NCI-H1105 treated with DMSO at 0.1 percent for 48 hours (cell line): ENCODE measurements around the gene GSK3A.
A peak's percentile ranks its signal among the peaks of the same experiment; 100 is the strongest.
"Not testable (repeated sequence)": the region's sequence is repeated elsewhere in the genome, so short reads cannot be mapped to it uniquely, and the experiment has no call there.

Source experiments
- DNase-seq: peaks from one replicate; lab custom pipeline; 2025; lab: John Stamatoyannopoulos, UW

Gene GSK3A

DNA sequence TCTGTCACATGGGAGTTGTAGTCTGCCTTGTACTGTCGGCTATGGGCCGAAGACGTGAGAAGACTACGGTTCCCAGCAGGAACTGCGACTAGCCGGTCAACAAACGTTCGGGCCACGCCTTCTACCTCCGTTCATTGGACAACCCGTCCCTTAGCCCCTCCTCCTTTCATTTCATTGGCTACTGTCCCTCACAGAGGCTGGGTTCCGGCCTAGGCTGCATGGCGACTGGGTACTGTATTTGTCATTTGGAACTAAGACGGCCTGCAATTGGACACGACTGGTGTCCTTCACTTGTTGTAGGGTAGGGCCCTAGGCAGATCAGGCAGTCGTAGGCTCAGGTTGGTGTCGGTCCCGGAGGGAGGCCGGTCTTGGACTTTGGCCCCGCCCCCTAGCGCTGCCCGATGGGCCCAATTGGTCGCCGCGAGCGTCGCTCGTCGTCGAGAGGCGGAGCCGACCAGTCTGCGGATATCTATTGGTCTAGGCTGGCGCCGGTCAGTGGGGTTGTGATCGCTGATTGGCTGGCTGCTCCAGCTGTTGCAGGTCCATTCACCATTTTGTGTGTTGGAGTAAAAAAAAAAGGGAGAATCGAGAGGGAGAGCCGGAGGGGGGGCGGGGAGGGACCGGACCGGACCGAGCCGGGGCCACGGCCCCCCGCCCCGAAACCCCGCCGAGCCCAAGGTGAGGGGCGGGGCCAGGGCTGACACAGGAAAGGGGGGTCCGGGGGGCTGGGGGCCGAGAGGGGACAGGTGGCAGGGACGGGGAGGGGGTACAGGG lies 26.5 kb upstream of the GSK3A start, which contains the start of gene CIC:
Gene CIC (plus strand): TSS at position 549 of the 774 bp plus-strand sequence. CDS start 2,532 bp downstream, outside the sequence.
- DNase-seq: peak; percentile 100

DNA sequence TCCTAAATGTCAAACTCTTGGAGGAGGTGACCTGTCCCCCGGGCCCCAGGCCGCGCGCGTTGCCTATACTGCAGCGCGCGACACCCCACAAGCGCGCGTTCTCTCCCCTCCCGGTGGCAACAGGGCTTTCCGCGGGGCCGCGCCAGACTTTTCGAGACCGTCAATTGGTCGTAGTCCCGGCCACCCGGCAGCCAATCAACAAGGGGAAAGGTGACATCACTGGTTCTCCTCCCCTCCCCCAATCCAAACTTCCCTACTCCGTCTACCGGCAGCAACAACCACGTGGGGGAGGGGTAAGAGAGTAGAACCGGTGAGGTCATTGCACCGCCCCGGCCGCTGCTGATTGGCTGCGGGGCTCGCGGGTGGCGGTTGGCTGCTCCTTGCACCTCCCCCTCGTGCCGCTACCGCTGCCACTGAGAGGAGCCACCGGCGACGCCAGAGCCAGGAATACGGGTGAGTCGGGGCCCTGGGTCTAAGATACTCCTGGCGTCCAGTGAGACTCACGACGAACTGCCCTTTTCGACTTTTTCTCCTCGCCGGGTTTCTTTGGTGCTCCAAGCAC lies 25.8 kb upstream of the GSK3A start:
- DNase-seq: peak; percentile 99

DNA sequence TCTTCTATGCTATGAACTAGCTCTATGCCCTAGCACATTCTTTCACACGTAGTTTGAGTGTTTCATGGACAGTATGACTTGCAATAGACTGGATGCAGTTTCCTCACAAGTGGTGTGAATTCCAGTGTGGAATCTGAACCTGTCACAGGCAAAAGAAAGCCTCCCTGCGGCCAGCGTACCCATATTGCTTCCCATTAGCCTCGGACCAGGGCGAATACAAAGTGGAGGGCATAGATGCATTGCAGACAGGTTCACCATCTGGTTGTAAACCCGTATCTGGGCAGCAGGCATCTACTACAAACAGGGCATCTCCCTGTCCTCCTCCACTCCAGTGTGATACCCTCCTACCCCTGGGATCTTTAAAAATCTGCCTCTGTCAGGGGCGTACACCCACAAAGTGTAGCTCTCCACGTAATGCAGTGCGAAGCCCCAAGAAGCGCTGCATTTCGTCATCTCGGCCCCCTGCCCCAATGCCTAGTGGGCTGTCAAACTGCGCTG lies 25.3 kb upstream of the GSK3A start:
- no peak for DNase-seq

DNA sequence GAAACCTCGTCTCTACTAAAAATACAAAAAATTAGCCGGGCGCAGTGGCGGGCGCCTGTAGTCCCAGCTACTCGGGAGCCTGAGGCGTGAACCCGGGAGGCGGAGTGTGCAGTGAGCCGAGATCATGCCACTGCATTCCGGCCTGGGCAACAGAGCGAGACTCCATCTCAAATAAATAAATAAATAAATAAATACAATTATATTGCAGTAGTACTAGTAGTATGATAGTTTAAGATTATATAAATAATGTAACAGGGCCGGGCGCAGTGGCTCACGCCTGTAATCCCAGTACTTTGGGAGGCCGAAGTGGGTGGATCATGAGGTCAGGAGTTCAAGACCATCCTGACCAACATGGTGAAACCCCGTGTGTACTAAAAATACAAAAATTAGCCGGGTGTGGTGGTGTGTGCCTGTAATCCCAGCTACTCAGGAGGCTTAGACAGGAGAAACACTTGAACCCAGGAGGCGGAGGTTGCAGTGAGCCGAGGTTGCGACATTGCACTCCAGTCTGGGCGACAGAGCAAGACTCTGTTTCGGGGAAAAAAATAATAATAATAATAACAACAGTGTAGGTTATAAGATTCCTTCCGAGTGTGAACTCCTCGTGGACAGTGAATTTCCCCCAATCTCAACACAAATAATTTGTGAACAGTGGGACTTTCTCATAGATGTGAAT lies 24.7 kb upstream of the GSK3A start:
- DNase-seq: not testable (repeated sequence)

DNA sequence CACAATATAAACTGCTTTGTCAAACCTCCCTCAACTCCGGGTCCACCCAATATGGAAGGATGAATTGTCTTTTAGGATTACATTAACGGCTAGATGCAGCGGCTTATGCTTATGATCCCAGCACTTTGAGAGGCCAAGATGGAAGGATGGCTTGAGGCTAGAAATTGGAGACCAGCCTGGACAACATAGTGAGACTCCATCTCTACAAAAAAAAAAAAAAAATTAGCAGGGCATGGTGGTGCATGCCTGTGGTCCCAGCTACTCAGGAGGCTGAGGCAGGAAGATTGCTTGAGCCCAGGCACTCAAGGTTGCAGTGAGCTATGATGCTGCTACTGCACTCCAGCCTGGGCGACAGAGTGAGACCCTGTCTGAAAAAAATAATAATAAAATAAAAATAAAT lies 23.7 kb upstream of the GSK3A start:
- DNase-seq: not testable (repeated sequence)

DNA sequence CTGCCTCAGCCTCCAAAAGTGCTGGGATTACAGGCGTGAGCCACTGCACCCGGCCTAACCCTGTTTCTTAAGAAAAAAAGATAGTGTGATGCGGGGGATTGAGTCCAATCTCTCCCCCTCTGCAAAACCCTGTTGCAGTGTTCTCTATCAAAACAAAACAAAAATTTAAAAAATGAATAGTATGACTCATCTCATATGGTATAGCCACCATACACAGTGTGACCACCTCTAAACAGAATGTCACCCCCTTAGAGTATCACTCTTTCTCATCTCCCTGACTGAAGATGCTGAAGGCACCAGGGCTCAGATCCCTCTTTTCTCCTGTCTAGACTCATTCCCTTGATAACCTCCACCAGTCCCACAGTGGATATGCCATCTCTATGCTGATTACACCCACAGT lies 19.4 kb upstream of the GSK3A start:
- DNase-seq: no peak

DNA sequence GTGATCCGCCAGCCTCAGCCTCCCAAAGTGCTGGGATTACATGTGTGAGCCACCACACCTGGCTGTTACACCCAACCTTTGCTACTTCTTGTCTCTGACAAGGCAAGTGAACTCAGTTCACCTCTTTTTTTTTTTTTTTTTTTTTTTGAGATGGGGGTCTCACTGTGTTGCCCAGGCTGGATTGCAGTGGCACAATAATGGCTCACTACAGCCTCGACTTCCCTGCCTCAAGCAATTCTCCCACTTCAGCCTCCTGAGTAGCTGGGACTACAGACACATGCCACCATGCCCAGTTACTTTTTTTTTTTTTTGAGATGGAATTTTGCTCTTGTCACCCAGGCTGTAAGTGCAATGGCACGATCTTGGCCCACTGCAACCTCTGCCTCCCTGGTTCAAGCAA lies 15.4 kb upstream of the GSK3A start:
- not testable (repeated sequence) for DNase-seq

DNA sequence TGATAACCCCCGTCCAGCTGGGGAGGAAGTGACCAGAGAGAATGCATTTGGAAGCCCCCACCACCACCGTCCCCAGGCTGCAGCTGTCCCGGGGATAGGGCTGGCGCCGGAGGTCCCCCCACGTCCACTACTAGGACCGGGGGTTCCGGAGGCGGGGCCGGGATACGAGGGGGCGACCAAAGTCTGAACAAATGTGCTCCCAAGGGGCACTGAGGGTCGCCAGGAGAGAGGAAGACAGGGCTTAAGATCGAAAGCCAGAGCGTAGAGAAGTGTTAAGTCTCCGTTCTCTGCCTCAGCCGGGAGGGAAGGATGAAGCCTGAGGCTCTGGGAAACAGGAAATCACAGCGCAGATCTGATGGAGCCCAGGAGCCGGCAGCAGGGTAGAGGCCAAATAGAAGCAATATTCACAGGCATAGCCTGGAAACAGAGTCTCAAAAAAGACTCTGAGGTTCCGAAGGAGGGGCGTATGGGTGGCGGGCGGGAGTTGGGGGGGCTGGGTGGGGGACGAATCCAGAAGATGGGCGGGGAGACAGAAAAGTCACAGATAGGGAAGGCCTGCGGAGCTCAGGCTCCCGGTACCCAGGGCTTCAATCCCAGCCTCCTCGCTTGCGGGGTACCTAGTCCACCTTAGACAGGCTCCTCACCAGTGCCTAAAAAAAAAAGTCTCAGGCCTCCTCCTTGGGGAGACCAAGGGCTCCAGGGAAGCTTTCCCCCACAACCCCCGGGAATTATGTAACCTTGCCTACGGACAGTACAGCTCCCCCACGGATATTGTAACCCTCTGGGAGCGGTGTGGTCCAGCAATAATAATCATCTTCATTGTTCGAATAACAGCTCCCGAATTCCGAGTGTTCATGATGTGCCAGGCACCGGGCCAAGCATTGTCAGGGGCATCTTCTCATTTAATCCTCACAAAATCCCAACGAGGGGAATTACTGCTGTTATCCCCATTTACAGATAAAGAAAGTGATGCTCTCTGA lies 13.7 kb upstream of the GSK3A start:
- peak; percentile 34 for DNase-seq

DNA sequence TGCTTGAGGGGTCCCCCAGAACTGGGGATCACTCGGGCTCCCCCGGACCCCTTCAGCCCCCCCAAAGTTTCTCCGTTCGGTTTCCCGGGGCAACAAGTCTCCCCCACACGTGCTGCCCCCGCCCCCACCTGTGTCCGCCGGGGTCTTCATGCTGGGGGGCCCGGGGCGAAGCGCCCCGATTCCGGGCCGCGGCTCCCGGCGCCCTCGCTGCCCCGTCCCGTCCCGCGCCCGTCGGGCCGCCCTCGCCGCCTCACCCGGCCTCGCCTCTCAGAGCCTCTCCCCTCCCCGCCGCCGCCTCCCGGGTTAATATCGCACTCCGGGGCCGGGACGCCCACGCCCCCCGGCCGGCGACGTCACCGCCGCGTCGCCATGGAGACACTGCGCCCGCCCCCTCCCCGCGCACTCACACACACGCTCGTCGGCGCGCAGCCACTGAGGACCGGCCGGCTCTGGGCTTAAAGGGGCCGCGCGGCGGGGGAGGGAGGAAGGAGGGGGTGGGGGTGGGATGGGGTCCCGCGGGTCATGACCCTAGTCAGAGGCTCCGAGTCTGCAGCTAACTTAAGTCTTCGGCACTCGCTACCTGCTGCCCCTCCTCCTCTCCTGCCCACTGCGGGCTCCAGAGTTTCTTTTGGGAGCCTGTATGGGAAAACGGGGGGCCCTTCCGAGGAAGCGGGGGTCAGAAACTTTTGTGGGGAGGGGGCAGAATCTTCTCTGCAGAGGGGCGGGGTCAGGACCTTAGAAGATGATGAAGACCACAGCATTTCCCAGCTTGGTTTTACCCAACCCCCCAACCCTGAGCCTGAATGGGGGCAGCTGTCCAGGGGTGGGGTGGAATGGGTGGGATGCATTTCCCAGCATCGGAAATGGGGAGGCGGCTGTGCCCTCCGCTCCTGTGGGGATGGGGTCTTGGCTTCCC lies 12.7 kb upstream of the GSK3A start, which contains the start of gene ERF:
Gene ERF (minus strand): TSS at position 279 of the 916 bp plus-strand sequence. CDS start 129 bp downstream, at position 150.
- DNase-seq: peak; percentile 70

DNA sequence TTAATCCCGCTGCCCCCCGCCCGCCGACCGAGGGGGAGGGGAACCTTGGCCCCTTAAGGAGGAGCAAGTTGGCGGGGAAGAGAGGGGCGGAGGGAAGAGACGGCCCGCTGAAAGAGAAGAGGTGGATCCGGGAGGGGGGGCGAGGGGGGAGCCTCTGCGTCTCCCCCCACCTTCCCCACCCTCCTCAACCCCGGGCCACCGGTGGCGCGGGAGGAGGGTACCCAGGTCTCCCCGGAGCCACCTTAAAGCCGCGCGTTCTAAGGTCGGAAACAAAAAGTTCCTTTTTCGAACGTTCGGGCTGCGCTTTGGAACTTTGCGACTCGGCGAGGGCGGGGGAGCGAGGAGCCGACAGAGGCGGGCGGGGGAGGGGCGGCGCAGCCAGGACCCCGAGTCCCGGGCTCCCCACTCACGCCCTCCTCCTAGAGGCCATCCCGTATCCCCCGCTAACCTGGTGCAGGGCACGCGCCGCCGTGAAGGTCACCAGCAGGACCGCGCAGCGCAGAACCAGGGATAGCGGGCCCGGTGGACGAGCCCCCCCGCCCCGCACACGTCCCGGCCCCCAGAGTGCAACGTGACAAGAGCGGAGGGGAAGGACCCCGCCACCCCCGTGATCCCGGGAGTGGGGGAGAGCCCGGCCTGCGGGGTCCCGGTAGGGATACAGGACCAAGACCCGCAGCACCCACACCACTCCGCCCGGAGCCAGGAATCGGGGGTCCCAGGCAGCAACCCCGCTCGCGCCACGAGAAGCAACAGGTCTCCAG lies 11.9 kb upstream of the GSK3A start:
- peak; percentile 18 for DNase-seq

DNA sequence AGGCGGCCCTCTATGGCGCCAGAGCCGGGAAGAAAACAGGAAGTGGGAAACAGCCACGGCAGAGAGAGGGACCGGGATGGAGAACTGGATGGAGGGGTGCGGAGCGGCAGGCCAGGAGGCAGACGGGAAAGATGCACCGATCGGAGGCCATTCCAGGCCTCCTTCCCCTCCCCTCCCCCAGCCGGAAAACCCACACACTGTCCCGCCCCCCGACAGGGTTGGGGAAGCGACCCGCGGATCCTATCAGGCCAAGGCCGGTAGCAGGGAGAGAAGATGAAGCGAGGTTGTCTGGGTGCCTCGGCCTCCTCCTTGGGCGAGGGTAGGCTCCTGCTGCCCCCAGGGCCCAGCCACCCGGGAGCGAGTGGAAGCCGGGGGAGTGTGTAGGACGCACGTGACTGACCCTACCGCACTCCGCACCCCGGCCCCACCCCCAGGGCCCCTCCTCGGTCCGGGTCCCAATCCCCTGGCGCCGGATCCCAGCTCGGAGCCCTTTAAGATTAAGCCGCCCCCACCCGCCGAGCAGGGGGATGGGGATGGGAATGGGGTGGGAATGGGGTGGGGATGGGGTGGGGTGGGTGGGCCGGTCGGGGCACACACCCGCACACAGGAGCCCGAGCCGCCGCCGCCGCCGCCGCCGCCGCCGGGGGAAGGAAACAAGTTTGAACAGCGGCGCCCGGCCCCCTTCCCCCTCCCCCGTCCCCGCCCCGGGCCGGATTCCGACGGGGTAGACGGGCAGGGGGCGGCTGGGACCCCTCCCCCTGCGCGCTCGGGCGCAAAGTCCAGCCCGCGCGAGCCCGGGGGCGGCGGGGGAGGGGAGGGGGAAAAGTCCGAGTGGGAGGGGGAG lies 11.1 kb upstream of the GSK3A start:
- no peak for DNase-seq

DNA sequence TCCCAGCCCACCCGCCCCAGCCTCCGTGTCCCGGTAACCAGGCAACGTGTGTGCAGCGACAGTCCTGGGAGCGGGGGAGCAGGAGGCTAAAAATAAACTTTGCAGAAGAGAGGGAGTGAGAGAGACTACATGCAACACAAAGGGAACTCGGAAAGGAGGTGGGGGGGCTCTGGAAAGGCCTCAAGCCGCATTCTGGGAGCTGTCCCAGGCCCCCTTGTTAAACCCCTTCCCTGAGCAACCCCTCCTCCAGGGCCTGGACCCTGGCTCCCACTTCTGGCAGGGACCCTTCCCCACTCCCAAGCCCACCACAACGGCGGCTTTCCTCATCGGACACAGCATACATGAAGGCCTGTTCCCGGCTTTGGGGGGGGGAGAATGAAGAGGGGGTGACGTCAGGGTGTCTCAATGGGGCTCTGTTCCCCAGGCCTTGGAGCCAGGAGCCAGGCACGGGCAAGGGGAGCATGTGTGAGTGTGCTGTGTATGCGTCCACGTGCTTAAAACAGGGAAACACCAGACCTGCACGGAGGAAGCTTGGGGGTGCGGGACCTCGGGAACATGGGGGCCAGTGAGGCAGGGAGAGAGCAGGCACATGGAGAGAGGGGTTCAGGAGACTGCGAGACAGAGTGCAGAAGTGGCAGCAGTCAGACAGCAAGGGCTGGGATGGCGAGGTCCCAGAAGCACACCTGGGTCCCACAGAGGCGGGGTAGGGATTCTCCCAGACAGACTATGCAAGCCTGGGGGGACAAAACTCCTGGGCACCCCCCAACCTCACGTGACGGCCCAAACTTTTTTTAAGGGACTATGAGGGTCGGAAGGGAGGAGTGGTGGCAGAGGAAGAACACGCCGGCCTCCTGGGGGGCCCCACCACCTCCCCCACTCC lies 10.2 kb upstream of the GSK3A start:
- DNase-seq: no peak

DNA sequence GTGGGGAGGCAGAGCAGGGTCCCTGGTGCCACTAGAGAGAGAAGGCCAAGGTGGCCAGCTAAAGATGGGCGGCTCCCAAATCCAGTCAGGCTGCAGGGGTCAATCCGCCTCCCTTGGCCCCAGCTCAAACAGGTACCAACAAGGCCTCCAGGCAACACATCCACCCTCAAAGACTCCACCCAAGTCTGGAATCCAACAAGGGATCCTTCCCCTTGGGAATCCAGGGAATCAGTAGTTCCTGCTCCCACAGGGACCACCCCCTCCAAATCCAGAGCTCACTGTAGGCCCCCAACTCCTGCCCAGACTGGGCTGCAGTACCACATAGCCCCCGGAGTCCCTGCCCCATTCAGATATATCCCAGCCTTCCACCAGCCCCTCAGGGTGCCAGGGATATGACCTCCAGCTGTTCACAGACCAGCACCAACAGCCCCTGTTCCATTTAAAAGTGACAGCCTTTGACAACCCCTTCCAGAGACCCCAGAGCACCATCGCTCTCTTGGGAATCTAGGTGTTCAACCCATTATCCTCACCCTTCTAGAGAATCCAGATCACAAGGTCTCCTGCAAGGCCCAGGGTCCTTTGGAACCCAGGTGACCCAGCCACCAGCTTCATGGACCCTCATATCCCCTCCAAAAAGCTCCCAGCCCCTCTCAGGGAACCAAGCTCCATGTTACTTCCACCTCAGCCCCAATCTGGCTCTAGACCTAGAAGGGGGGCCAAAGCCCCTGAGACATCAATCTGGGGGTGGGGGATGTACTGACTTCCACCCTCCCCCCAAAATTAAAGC lies 9.4 kb upstream of the GSK3A start:
- DNase-seq: no peak

DNA sequence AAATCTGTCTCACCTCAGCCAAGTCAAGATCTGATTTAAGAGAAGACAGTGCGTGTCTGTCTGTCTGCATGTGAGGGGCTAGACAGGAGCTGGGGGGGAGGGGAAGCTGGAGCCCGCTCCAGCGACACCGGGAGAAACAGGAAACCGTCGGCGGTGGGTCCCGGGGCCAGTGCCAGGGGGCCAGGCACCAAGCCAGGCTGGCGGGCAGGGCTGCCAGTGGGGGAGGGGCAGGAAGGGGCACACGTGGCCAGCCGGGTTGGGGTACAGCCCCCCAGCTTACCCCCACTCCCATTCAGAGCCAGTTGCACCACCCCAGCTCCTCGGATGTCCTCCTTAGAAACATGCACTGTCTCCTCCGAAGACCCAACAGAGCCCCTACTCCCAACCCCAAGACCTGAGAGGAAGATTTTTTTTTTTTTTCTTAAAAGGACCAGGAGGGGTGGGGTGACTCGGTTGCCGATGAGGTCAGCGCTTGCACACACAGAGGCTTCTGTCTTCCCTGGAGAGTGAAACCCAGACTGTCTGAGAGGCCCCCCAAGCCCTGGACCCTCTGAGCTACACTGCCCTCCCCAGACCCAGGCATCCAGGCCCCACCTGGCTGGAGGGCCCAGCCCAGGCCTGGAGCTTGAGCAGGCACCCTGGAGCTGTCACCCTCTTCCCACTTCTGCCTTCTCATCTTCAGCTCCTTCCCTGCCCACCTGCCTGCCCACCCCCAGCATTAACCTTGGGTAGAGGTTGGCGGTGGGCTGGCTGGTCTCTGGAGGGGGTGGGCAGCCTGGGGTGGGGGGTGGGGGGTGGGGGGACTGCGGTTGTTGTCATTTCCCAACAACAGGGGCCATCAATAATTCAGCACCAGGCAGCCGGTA lies 8.5 kb upstream of the GSK3A start:
- DNase-seq: no peak

DNA sequence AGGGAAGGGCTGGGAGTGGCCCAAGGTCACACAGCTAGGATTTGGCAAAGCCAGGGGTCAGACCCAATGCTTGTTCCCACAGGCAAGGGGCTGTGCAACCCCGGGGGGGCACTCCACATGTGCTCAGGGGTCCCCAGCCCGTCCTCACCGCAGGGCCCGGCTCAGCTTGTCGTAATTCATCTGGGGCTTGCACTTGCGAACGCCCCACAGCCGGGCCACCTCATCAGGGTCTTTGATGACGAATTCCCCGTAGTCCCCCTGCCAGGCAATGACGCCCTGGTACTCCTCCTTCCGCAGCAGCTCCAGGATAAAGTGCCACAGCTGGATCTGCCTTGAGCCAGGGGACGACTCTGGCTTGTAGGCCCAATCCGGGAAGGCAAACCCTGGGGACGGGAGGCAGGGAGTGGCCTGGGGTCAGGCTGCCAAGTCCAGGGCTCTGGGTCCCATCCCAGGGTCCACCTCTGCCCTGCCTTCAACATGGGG lies 7.8 kb upstream of the GSK3A start:
- no peak for DNase-seq

DNA sequence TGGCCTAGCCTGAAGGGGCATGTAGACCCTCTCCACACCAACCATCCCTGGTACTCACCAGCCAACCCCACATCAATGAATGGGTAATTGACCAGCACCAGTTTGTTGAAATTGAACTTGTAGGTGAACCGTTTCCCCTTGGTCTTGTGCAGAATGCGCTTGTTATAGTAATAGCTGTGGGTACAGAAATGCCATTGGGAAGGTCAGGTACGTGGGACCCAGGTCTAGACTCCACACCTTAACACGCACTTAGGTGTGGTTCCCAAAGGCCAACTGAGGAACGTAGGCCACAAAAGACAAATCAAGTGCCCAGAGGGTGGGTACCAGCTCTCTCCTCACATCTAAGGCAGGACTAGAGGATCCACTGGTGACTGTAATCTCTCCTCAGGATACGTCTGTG lies 7.4 kb upstream of the GSK3A start:
- DNase-seq: no peak
